ENCODE measurements around the gene AK5. TPM values are rescaled to one million over a fixed set of nuclear protein-coding genes. Genes with fewer than 3 reads are reported as not detected.

Gene AK5
- total RNA-seq, 2 donors from 2014 or later, result 0.46 to 2.8 TPM

DNA sequence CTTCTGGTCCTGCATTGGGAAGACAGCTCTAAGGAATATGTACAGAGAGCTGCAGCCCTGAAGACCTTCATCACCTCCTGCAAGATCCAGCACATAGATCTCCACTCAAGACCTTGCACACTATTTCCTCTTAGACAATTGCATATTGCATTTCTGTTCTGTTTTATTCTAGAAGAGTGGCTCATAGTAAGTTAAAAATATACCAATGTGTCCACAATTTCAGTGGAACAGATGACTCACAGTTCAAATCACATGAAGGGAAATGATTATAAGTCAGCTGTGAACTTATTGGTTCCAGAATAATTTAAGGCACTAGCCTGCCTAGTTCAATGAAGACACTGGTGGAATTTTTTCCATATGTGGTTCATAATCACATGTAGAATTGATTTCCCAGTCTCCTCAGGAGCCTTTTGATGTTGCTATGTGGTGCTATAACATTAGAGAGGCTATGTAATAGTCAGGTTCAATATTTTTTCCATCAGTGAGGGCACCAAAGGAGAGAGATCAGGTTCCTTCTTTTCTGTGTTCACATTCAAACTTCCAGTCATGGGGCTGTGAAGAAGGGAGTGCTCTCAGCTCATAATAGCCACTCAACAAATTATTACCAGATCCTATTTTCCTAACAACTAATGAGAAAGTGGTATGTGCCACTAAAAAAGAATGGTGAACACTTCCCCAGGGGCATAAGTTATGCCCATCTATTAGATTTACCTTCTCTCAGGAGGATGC lies 9.8 kb upstream of the AK5 start:
- H3K4me3 ChIP-seq (ENCODE audit: low read length), result no peak overlapping the region
- H3K9ac ChIP-seq (ENCODE audit: extremely low read depth, low read length, poor library complexity, severe bottlenecking), result no peak overlapping the region
- H3K27ac Mint-ChIP-seq, result no peak overlapping the region
- no peak overlapping the region for H3K4me3 Mint-ChIP-seq
- peaks cover 56% of the 10 kb centered on the region for H3K27me3 ChIP-seq (ENCODE audit: control insufficient read depth, insufficient read depth, low read length, poor library complexity, severe bottlenecking)
- peaks cover 17% of the 10 kb centered on the region for H3K4me1 Mint-ChIP-seq
- H3K9me3 ChIP-seq (ENCODE audit: control insufficient read depth, low read length), result no peaks in the 10 kb centered on the region
- peaks cover 53% of the 10 kb centered on the region for H3K27me3 Mint-ChIP-seq (ENCODE audit: insufficient read depth)
- no peaks in the 10 kb centered on the region for H3K4me1 ChIP-seq (ENCODE audit: control insufficient read depth, insufficient read depth, low read length)
- H3K36me3 ChIP-seq (ENCODE audit: control insufficient read depth, insufficient read depth, low read length), result no peaks in the 10 kb centered on the region
- no peak for DNase-seq
- no peaks in the 10 kb centered on the region for H3K36me3 Mint-ChIP-seq (ENCODE audit: low read depth)
- TF ChIP-seq, protein P1, sequence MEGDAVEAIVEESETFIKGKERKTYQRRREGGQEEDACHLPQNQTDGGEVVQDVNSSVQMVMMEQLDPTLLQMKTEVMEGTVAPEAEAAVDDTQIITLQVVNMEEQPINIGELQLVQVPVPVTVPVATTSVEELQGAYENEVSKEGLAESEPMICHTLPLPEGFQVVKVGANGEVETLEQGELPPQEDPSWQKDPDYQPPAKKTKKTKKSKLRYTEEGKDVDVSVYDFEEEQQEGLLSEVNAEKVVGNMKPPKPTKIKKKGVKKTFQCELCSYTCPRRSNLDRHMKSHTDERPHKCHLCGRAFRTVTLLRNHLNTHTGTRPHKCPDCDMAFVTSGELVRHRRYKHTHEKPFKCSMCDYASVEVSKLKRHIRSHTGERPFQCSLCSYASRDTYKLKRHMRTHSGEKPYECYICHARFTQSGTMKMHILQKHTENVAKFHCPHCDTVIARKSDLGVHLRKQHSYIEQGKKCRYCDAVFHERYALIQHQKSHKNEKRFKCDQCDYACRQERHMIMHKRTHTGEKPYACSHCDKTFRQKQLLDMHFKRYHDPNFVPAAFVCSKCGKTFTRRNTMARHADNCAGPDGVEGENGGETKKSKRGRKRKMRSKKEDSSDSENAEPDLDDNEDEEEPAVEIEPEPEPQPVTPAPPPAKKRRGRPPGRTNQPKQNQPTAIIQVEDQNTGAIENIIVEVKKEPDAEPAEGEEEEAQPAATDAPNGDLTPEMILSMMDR (conservative IDR thresholded peaks at IDR 0.05), result no peak
- no peak overlapping the region for H3K27ac ChIP-seq (ENCODE audit: low read depth, low read length)
- H3K9me3 Mint-ChIP-seq, result no peaks in the 10 kb centered on the region

DNA sequence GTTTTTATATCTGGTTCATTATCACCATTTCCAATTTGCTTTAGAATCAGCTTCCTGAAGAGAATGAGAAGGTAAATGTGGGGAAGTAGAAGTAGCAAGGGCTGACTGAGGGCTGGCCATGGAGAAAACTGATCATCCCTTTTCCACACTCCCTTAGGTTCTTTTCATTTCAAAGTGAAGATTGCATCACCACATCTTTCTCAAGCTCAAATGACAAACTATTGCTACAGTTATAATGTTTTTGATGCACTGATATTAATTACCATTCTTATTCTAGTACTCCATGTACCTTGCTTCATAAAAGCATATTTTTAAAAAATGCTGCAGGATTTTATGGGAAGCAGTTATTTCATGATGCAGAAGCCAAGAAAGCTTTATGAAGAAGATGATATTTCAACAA lies 7.9 kb upstream of the AK5 start:
- H3K27ac Mint-ChIP-seq, result no peak overlapping the region
- H3K27me3 Mint-ChIP-seq (ENCODE audit: insufficient read depth), result peaks cover 64% of the 10 kb centered on the region
- H3K36me3 Mint-ChIP-seq (ENCODE audit: low read depth), result no peaks in the 10 kb centered on the region
- H3K4me3 ChIP-seq (ENCODE audit: low read length), result no peak overlapping the region
- H3K4me3 Mint-ChIP-seq, result no peak overlapping the region
- H3K9me3 Mint-ChIP-seq, result no peaks in the 10 kb centered on the region
- H3K4me1 ChIP-seq (ENCODE audit: control insufficient read depth, insufficient read depth, low read length), result no peaks in the 10 kb centered on the region
- H3K4me1 Mint-ChIP-seq, result peaks cover 17% of the 10 kb centered on the region
- no peak overlapping the region for H3K9ac ChIP-seq (ENCODE audit: extremely low read depth, low read length, poor library complexity, severe bottlenecking)
- no peaks in the 10 kb centered on the region for H3K9me3 ChIP-seq (ENCODE audit: control insufficient read depth, low read length)
- DNase-seq, result no peak
- TF ChIP-seq, protein P1 (conservative IDR thresholded peaks at IDR 0.05), result no peak
- peaks cover 55% of the 10 kb centered on the region for H3K27me3 ChIP-seq (ENCODE audit: control insufficient read depth, insufficient read depth, low read length, poor library complexity, severe bottlenecking)
- no peaks in the 10 kb centered on the region for H3K36me3 ChIP-seq (ENCODE audit: control insufficient read depth, insufficient read depth, low read length)
- no peak overlapping the region for H3K27ac ChIP-seq (ENCODE audit: low read depth, low read length)

DNA sequence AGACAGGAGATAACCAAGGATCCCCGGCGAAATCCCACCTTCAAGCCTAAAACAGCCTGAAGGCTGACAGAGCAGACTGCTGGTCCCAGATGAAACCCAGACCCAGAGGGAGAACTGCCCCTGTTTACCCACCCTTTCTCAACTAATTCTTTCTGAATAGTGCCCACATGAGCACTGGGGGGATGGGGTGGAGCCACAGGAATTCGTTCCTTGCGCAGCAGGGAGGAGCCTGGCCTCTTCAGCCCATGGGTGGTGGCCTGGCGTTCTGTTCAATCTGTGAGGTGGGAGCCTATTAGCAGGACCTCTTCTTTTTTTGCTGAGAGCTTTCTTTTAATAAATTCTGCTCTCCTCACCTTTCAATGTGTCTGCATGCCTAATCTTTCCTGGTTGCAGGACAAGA lies 6.6 kb upstream of the AK5 start:
- no peak overlapping the region for H3K27ac Mint-ChIP-seq
- Histone ChIP-seq H3K9me3 (ENCODE audit: control insufficient read depth, low read length) (no peaks in the 10 kb centered on the region), H3K9ac (ENCODE audit: extremely low read depth, low read length, poor library complexity, severe bottlenecking) (no peak overlapping the region), H3K27me3 (ENCODE audit: control insufficient read depth, insufficient read depth, low read length, poor library complexity, severe bottlenecking) (peaks cover 58% of the 10 kb centered on the region), H3K36me3 (ENCODE audit: control insufficient read depth, insufficient read depth, low read length) (no peaks in the 10 kb centered on the region), H3K4me1 (ENCODE audit: control insufficient read depth, insufficient read depth, low read length) (no peaks in the 10 kb centered on the region), H3K4me3 (ENCODE audit: low read length) (no peak overlapping the region), H3K27ac (ENCODE audit: low read depth, low read length) (no peak overlapping the region)
- TF ChIP-seq, protein P1 (conservative IDR thresholded peaks at IDR 0.05), result no peak
- peaks cover 61% of the 10 kb centered on the region for H3K27me3 Mint-ChIP-seq (ENCODE audit: insufficient read depth)
- DNase-seq, result no peak
- WGBS, 2 experiments (ENCODE audit: insufficient coverage in 1 of 2, insufficient read length in 1 of 2), result 70 to 88% methylated on average over 2 to 5 of the region's 5 CpGs
- H3K36me3 Mint-ChIP-seq (ENCODE audit: low read depth), result no peaks in the 10 kb centered on the region
- H3K4me3 Mint-ChIP-seq, result no peak overlapping the region
- H3K4me1 Mint-ChIP-seq, result peaks cover 14% of the 10 kb centered on the region
- H3K9me3 Mint-ChIP-seq, result no peaks in the 10 kb centered on the region

Data from endodermal cell (in vitro differentiated cells).